Measurements from ENCODE around the gene FUT4.
"Not testable (repeated sequence)": the region's sequence is repeated elsewhere in the genome, so short reads cannot be mapped to it uniquely, and the experiment has no call there.

Gene FUT4

GRCh38 chr11:94568717-94569116 lies 25.0 kb downstream of the FUT4 start:
- DNase-seq: no peak

DNA sequence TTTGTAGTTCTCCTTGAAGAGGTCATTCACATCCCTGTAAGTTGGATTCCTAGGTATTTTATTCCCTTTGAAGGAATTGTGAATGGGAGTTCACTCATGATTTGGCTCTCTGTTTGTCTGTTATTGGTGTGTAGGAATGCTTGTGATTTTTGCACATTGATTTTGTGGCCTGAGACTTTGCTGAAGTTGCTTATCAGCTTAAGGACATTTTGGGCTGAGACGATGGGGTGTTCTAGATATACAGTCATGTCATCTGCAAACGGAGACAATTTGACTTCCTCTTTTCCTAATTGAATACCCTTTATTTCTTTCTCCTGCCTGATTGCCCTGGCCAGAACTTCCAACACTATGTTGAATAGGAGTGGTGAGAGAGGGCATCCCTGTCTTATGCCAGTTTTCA lies 29.3 kb downstream of the FUT4 start:
- DNase-seq: not testable (repeated sequence)

- no peak for DNase-seq
These were observed 30.7 kb downstream of the FUT4 start for GRCh38 chr11:94574193-94574961.

DNA sequence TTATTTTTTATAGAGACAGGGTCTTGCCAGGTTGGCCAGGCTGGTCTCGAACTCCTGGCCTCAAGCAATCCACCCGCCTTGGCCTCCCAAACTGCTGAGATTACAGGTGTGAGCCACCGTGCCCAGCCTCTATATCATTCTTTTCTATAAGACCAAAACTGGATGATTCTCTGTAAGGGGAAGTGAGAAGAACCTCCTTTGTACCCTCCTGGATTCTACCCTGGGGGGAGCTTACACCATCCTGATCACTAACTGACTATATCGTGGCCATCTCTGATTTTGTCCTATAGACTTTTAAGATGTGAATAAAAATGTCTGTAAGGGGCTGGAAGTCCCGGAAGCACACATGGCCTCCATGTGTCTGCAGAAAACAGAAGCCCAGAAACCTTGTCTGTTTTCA lies 32.6 kb downstream of the FUT4 start:
- no peak for DNase-seq

DNA sequence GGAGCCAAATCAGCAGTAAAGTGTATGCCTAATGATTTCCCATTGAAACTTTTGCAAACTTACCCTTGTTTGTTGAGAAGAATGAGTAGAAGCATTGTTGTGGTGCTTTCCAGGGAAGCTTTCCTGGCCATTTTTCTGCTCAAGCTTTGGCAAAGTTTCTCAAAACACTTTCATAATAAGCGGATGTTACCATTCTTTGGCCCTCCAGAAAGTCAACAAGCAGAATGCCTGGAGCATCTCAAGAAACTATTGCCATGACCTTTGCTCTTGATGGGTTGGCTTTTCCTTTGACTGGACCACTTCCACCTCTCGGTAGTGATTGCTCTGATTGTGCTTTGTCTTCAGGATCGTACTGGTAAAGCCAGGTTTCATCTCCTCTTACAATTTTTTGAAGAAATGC lies 34.1 kb downstream of the FUT4 start:
- DNase-seq: no peak

DNA sequence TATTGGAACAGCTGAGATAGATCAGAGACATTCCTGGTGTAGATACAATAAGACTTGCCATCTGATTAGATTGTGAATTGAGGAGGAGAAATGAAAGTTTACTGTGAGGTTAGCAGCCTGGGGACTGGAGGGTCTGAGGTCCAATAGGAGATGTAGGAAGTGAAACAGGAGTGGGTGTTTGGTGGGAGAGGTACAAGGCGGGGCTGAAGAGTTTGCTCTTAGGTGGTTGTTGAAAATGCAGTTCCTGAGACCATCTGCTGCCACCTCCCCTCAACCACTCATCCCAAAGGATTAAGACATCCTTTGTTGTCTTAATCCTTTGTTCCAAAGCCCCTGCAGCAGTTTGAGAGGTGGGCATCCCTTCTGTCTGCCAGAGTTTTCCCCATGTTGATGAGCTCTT lies 38.2 kb downstream of the FUT4 start:
- no peak for DNase-seq

DNA sequence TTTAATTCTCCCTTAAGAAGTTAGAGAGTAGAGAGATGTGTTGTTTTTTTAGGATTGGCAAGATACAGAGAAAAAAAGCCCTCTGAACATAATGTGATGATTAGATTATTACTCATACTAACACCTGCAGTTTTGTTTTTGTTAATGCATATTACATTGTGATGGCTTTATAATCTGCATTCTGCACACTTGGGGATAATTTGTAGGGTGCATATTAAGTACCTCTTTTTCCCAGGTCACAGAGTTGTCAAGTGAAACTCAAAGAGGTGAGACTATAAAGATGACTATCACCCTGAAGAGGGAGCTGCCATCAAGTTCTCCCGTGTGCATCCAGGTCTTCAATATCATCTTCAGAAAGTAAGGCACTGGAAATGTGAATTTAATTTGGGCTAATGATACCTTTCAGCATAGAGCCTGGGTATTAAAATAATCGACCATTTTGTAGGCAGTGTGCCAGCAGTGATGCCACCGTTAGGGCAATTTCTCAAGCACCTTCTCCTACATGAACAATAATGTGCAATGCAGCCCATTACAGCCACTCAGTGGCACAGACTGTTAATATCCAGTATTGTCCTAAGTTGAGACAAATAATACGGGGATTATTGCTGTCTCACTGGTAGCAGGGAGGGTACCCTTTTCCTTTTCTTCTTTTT lies 39.6 kb downstream of the FUT4 start:
- DNase-seq: no peak

DNA sequence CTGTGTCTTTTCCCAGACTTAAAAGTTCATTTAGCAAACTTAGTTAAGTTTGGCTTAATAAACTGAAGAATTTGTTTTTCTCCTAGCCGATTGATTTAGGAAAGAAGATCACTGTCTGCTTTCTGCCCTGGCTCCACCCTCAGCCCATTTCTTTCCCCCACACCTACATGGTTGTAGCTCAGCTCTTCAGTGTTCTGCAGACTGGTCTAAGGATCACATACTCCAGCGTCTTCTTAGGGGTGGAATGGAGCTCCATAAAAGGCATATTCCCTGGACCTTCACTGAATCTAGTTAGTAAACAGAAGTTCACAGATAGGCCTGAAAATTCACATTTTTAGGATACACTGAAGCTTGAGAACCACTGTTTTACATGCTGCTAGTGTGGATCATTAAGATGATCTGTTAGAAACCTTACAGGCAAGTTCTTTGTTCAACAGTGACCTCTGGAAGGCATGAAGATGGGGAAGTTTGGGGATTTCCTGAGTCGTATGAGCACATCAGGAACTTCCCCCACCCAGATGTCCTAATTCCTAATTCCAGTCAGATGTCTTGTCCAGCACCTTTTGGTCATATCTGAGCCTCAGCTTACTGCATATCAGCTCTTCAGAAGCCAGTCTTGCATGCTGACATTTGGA lies 40.3 kb downstream of the FUT4 start:
- DNase-seq: no peak

GRCh38 chr11:94584978-94585377 lies 41.3 kb downstream of the FUT4 start:
- DNase-seq: no peak

DNA sequence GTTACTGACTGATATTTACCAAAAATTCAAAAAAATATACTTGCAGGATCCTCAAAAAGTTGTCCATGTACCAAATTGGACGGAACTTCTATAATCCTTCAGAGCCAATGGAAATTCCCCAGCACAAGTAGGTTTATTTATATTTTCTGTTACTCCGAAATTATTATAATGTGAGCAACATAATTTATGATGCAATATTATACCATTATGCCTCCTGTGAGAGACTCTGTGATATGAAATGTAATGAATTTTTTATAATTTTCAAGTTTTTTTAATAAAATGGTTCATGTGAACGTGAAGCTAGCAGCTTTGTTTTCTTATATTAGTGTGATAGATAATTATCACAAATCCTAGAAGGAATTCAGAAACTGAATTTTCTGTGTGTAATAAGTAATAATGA lies 41.7 kb downstream of the FUT4 start:
- no peak for DNase-seq

DNA sequence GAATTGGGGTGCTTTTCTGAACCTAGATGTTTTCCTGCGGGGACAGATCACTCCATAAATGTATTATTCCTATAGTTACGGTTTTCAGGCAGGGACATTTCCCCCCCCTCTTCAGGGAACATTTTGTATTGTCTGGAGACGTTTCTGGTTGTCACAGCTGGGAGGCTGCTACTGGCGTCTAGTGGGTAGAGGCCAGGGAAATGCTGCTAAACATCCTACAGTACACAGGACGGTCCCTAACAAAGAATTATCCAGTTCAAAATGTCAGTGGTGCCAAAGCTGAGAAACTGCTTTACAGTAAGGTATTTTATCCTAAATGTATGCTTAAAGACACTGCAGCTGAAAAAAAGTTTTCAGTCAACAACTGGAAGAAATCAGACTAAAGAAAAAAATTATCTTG lies 42.8 kb downstream of the FUT4 start:
- DNase-seq: no peak

- DNase-seq: no peak
These were observed 43.3 kb downstream of the FUT4 start for GRCh38 chr11:94586978-94587377.

- no peak for DNase-seq
These were observed 44.7 kb downstream of the FUT4 start for GRCh38 chr11:94588366-94588942.

GRCh38 chr11:94590352-94591041 lies 46.8 kb downstream of the FUT4 start:
- DNase-seq: no peak

GRCh38 chr11:94593030-94593429 lies 49.3 kb downstream of the FUT4 start:
- no peak for DNase-seq

GRCh38 chr11:94595076-94595475 lies 51.4 kb downstream of the FUT4 start:
- DNase-seq: no peak

DNA sequence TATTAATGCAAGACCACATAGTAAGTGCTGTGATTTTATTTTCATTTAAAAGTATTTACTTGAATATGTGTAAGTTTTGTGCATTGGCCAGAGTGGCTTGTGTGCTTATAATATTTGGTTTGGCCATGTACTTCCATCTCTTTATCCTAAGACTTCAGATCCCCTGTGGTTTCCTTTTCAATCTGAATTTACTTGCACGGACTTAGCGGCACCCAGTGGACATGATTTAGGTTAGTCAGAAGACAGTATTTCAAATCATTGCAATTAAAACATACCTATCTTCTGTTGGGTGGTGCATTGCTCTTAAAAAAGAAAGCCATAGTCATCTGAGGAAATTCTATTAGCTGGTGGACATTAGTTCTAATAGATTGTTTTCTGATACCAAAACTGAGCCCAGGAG lies 54.2 kb downstream of the FUT4 start:
- DNase-seq: no peak

Measured in CD4-positive, alpha-beta T cell treated with Interleukin-12 subunit alpha and Interleukin-12 subunit beta, for 1 hour (primary cell).